Activated T-cell treated with anti-CD3 and anti-CD28 coated beads for 24 hours (primary cell): Measurements from ENCODE around the gene SOX18.

Source experiments
- DNase-seq: peaks from one replicate; pipeline ENCODE4 v3.0.0-alpha.2; 2020; ENCODE audit warnings: low read depth

SOX18 gene

GRCh38 chr20:64037498-64038213 is 11.8 kb downstream of the SOX18 start:
- DNase-seq, result no peak

- DNase-seq, result no peak
These were observed 12.3 kb downstream of the SOX18 start for GRCh38 chr20:64037199-64037497.

- DNase-seq, result no peak
These were observed 12.9 kb downstream of the SOX18 start for GRCh38 chr20:64036346-64037198.

GRCh38 chr20:64035933-64036345 is 13.5 kb downstream of the SOX18 start, which contains the start of gene C20orf204:
Gene C20orf204, plus strand, starts transcription at chr20:64036182. Its CDS starts 142 bp downstream, at chr20:64036324.
- DNase-seq, result no peak

- no peak for DNase-seq
These were observed 14.1 kb downstream of the SOX18 start for GRCh38 chr20:64035066-64035932.

GRCh38 chr20:64033981-64034493 is 15.4 kb downstream of the SOX18 start:
- DNase-seq, result no peak

- no peak for DNase-seq
These were observed 16.5 kb downstream of the SOX18 start for GRCh38 chr20:64032706-64033624.

- DNase-seq, result no peak
These were observed 17.6 kb downstream of the SOX18 start for GRCh38 chr20:64031822-64032314.

GRCh38 chr20:64030371-64031134 is 18.9 kb downstream of the SOX18 start:
- DNase-seq, result no peak

GRCh38 chr20:64029293-64030117 is 19.9 kb downstream of the SOX18 start:
- DNase-seq, result no peak

GRCh38 chr20:64027981-64028685 is 21.3 kb downstream of the SOX18 start:
- no peak for DNase-seq

- no peak for DNase-seq
These were observed 23.5 kb downstream of the SOX18 start for GRCh38 chr20:64025826-64026412.

- DNase-seq, result no peak
These were observed 24.2 kb downstream of the SOX18 start for GRCh38 chr20:64025101-64025825.

- DNase-seq, result no peak
These were observed 25.1 kb downstream of the SOX18 start for GRCh38 chr20:64024141-64024990.

- DNase-seq, result no peak
These were observed 25.9 kb downstream of the SOX18 start for GRCh38 chr20:64023361-64024140.
